Activated CD8-positive, alpha-beta memory T cell treated with anti-CD3 and anti-CD28 coated beads for 1 hour (primary cell): ENCODE results near the gene NAGLU.
"Not testable (repeated sequence)": the region's sequence is repeated elsewhere in the genome, so short reads cannot be mapped to it uniquely, and the experiment has no call there.

Source experiments
- DNase-seq, 2 donors: peaks; one replicate each; pipeline ENCODE4 v3.0.0-alpha.2; 2020; ENCODE audit warnings: low read depth in 1 of 2; ENCODE audit errors: extremely low read depth in 1 of 2

Gene NAGLU

GRCh38 chr17:42521036-42521435, 15.0 kb upstream of the NAGLU start:
- DNase-seq = no peak

- DNase-seq = no peak
Observed at GRCh38 chr17:42521666-42522262, 14.3 kb upstream of the NAGLU start.

GRCh38 chr17:42522263-42522790, 13.7 kb upstream of the NAGLU start:
- no peak for DNase-seq

- no peak for DNase-seq
Observed at GRCh38 chr17:42522798-42523278, 13.2 kb upstream of the NAGLU start.

GRCh38 chr17:42525221-42525620, 10.8 kb upstream of the NAGLU start:
- DNase-seq = no peak

GRCh38 chr17:42526031-42526444, 10.0 kb upstream of the NAGLU start:
- no peak for DNase-seq

GRCh38 chr17:42527932-42528331, 8.1 kb upstream of the NAGLU start:
- no peak for DNase-seq

- DNase-seq = no peak
Observed at GRCh38 chr17:42529061-42529460, 7.0 kb upstream of the NAGLU start.

GRCh38 chr17:42530952-42531454, 5.0 kb upstream of the NAGLU start:
- DNase-seq = no peak

GRCh38 chr17:42531455-42532354, 4.3 kb upstream of the NAGLU start:
- peak in 1 of 2 donors; percentile 38 for DNase-seq

GRCh38 chr17:42535155-42536047, 640 bp upstream of the NAGLU start:
- no peak for DNase-seq

GRCh38 chr17:42536372-42537155, 523 bp downstream of the NAGLU start:
- peak; percentile 14 to 56 for DNase-seq

GRCh38 chr17:42537156-42537805, 1.2 kb downstream of the NAGLU start:
- DNase-seq = no peak

GRCh38 chr17:42537826-42538451, 1.9 kb downstream of the NAGLU start:
- no peak for DNase-seq

GRCh38 chr17:42538482-42538881, 2.4 kb downstream of the NAGLU start:
- no peak for DNase-seq

GRCh38 chr17:42540558-42540957, 4.5 kb downstream of the NAGLU start:
- DNase-seq = not testable (repeated sequence)

GRCh38 chr17:42541041-42541833, 5.2 kb downstream of the NAGLU start:
- no peak for DNase-seq
